ENCODE measurements around the gene RASA3.

- TF ChIP-seq CTCF (IDR thresholded peaks at IDR 0.05; ENCODE audit: insufficient read depth, low read depth, low read length) (no peak), EZH2 (IDR thresholded peaks at IDR 0.05; ENCODE audit: insufficient read depth, low read length) (no peak)
Measured at GRCh38 chr13:113942591-113943103, 189.8 kb downstream of the RASA3 start.

Measured in astrocyte (in vitro differentiated cells and primary cell).